KOPT-K1 (cell line): ENCODE results near the gene GPC6.

ENCODE experiments used
- H3K27ac ChIP-seq: fragments of 200-600 bp; sonication (generic); 2 replicates; pipeline ENCODE4 v1.5.1; 2016; ENCODE audit warnings: antibody characterized with exemption, mild to moderate bottlenecking, low read depth, low read length; ENCODE audit not compliant: poor library complexity, severe bottlenecking
- H3K36me3 ChIP-seq: fragments of 200-600 bp; sonication (generic); 2 replicates; pipeline ENCODE4 v1.5.1; 2017; ENCODE audit warnings: antibody characterized with exemption, mild to moderate bottlenecking, low read length, moderate library complexity; ENCODE audit not compliant: insufficient read depth
- H3K9me3 ChIP-seq: fragments of 200-600 bp; sonication (generic); 2 replicates; pipeline ENCODE4 v1.5.1; 2017; ENCODE audit warnings: antibody characterized with exemption, low read length, mild to moderate bottlenecking; ENCODE audit not compliant: insufficient read depth, poor library complexity, severe bottlenecking

GPC6 gene

DNA sequence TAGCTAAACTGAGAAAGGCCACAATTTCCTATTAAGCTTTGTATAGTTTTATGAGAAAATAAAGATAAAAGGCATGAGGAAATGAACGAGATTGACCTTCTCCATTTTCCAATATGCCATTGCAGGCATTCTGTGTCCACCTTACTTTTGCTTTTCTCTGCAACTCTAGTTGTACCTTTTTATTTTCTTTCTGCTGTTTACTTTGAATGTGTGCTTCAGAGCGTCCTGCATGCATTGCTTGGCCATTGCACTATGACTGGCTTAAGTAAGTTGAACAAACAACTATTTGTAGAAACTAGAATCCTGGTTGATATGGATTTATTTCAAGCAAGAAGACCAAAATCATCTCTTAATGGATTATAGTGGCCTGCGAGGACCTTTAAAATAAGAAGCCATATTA lies 510.3 kb downstream of the GPC6 start:
- no peaks in the 10 kb centered on the region for H3K9me3 ChIP-seq
- H3K36me3 ChIP-seq = no peaks in the 10 kb centered on the region
- no peak overlapping the region for H3K27ac ChIP-seq

DNA sequence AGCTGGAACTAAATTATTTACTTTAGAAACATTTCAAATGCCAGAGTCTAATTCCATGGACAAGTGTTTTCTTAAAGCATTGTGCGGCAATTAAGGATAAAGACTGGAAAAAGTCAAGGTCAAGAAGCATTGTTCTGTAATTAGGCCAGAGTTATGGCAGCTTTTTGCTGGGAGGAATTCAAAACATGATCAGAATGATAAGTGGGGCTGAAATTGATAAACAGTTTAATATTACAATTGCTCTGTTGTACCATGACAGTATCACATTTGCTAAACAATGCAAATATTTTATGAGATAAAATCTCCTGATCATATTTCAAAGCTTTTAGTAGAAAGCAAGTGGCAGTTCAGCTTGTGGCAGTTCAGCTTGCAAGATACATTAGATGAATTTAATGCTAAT lies 513.7 kb downstream of the GPC6 start:
- no peaks in the 10 kb centered on the region for H3K9me3 ChIP-seq
- H3K36me3 ChIP-seq = no peaks in the 10 kb centered on the region
- H3K27ac ChIP-seq = no peak overlapping the region

DNA sequence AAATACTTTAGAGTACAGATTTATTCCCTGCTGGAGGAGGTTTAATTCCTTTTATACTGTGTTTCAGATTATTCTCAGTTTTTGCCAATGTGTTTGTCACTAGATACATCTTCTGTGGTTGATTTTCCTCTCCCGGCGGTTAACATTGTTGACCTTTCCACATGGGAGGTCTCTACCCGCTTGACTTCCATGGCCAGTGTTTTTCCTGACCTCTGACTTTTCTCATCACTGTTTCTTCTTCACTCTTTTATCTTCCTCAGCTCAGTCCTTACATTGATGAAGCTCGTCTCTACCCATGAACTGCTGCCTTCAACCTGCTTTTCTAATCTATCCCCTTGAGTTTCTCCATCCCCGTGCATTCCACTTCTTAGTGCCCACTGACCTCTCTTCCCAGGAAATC lies 517.4 kb downstream of the GPC6 start:
- H3K9me3 ChIP-seq = no peaks in the 10 kb centered on the region
- H3K36me3 ChIP-seq = no peaks in the 10 kb centered on the region
- H3K27ac ChIP-seq = no peak overlapping the region

DNA sequence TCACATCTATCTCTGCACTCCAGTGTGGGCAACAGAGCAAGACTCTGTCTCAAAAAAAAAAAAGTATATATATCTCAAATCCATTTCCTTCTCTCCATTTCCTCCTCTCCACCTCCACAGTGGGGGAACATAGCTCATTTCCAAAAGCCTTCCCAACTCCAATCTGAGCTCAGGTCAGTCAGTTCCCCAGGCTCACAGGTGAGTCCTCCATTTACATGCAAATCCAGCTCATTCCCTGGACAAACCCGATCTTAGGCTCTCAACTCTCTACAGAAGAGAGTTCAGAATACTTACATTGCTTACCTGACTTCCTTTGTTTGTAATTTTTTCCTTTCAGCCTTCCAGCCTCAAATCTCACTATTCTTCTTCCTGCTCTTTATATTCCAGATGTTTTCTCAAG lies 518.3 kb downstream of the GPC6 start:
- no peak overlapping the region for H3K27ac ChIP-seq
- H3K36me3 ChIP-seq = no peaks in the 10 kb centered on the region
- no peaks in the 10 kb centered on the region for H3K9me3 ChIP-seq

DNA sequence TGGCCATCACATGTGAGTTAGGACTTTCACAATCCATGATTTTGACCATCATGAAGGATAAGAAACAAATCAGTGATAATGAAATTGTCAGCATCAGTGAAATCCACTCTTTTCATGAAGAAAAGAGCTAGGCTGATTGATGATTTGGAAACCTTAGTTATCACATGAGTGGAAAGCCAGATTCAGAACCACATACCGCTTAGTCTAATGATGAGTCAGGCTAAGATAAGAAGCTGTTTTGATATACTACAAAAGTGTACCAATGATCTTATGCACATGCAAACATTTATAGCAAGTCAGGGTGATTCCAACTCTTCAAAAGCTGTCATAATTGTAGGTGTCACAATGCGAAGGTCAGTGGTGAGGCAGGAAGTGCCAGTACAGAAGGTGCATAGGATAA lies 519.3 kb downstream of the GPC6 start:
- H3K27ac ChIP-seq = no peak overlapping the region
- no peaks in the 10 kb centered on the region for H3K36me3 ChIP-seq
- H3K9me3 ChIP-seq = no peaks in the 10 kb centered on the region

DNA sequence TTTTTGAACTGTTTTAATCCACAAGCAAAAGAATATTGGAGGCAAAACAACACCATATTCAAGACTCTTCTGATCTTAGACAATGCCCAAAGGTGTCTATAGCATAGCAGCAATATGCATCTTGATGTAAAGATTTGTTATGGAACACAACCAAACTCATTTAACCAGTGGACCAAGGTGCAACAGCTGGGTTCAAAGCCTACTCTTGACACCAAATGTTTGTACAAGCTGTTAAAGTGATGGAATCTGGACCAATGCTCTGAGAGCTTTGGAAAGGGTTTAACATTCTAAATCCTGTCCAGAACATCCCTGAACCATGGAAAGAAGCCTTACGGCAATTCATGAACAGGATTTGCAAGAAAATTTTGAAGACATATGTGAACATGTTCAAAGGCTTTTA lies 520.0 kb downstream of the GPC6 start:
- Histone ChIP-seq H3K36me3 (no peaks in the 10 kb centered on the region), H3K27ac (no peak overlapping the region), H3K9me3 (no peaks in the 10 kb centered on the region)

DNA sequence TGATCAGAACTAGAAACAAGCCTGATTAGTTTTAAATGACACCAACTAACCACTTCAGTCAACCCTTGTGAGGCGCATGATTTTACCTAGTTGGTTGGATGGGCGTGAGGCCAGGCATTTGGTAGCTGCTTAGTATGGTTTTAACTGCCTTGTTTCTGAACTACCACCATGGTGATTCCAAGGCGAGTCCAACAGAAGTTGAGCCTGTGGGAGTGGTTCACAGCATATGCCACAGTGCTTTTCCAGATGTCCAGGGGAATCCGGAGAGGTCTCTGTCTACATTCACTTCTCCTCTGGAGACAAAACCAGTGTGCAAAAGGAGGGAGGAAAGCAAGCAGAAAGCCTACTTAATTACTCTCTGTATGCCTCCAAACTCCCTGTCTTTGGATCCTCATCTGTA lies 524.1 kb downstream of the GPC6 start:
- Histone ChIP-seq H3K27ac (no peak overlapping the region), H3K9me3 (no peaks in the 10 kb centered on the region)

DNA sequence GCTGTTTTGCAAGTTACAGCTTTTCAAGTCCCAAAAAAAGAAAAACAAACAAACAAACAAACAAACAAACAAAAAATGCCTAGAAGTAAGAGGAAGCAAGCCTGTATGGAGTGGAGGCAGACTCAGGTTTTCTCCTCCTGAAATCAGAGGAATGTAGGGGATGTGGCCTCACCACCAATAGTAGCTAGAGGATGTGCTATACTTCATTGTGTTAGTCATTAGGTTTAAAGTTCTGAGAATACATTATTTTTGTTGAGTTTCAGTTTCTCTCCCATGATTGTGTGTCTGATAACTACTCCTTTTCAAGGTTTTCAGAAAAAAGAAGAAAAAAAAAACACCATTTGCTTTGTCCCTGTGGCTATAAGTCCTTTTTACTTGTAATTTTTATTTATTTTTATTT lies 524.5 kb downstream of the GPC6 start:
- Histone ChIP-seq H3K9me3 (no peaks in the 10 kb centered on the region), H3K27ac (no peak overlapping the region), H3K36me3 (no peaks in the 10 kb centered on the region)

More for the DNA sequence above, 524.1 kb downstream of the GPC6 start:
- no peaks in the 10 kb centered on the region for H3K36me3 ChIP-seq

DNA sequence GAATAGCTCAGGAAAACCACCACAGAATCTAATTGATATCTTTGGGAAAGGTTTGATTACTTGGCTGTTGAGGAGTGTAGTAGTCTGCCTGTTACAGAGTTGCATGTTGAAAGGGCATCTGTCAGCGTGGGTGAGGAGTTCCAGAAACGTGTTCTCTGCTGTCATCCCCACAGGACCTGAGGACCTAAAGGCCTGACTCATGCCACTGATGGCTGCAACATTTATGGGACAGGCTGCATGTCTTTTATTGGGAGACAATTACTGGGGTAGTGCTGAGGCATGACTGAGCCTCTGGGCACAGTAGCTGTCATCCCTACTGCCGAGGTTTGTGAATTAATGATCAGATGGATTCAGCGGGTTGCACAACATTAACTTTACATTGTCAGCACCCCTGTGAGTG lies 525.9 kb downstream of the GPC6 start:
- Histone ChIP-seq H3K9me3 (no peaks in the 10 kb centered on the region), H3K36me3 (no peaks in the 10 kb centered on the region)

DNA sequence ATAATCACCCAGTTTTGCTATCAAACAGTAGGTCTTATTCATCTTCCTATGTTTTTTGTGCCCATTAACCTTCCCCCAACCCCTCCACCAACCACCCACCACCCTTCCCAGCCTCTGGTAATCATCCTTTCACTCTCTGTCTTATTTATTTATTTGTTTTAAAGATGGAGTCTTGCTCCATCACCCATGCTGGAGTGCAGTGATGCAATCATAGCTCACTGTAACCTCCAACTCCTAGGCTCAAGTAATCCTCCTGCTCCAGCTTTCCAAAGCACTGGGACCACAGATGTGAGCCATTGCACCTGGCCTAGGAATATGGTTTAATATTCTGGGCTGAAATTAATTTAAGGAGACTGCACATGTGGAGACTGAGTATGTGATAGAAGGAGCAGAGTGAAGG lies 527.0 kb downstream of the GPC6 start:
- H3K36me3 ChIP-seq = no peaks in the 10 kb centered on the region
- H3K27ac ChIP-seq = no peak overlapping the region
- no peaks in the 10 kb centered on the region for H3K9me3 ChIP-seq

More for the DNA sequence above, 525.9 kb downstream of the GPC6 start:
- H3K27ac ChIP-seq = no peak overlapping the region

DNA sequence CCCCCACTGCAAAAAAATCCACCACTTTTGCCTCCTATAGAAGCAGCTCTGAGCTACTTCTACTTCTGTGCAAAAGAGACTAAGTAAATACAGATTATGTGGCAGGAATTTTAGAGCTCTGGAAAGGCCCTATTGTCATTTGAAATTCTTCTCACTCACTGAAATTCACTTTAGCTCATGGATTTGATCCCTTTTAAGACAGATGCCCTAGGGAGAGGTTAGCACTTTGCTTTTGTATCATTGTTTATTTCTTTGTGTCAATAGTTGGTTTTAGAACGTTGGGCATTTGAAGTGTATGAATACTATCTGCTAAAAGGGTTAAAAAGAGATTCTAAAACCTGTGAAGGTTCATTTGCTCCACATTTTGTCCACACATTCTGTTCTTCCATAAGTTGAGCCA lies 528.7 kb downstream of the GPC6 start:
- H3K9me3 ChIP-seq = no peaks in the 10 kb centered on the region
- no peak overlapping the region for H3K27ac ChIP-seq
- no peaks in the 10 kb centered on the region for H3K36me3 ChIP-seq

DNA sequence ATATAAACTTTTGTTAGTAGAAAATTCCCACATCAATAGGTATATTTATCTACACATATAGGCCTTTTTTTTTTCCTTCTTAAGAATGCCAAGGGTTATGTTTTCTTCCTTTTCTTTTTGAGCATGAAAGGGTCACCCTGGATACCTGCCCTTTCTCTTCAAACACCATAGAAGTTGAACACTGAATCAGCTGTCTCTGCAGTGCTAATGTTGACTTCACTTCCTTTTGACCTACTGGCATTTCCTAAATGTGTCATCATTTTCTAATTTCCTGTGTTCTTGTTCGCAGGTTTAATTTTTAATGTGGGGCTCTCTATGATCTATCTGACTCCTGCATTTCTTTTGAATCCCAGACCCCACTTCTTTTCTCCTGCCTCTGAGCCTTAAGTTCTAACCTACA lies 532.0 kb downstream of the GPC6 start:
- H3K36me3 ChIP-seq = no peaks in the 10 kb centered on the region
- no peak overlapping the region for H3K27ac ChIP-seq
- no peaks in the 10 kb centered on the region for H3K9me3 ChIP-seq

DNA sequence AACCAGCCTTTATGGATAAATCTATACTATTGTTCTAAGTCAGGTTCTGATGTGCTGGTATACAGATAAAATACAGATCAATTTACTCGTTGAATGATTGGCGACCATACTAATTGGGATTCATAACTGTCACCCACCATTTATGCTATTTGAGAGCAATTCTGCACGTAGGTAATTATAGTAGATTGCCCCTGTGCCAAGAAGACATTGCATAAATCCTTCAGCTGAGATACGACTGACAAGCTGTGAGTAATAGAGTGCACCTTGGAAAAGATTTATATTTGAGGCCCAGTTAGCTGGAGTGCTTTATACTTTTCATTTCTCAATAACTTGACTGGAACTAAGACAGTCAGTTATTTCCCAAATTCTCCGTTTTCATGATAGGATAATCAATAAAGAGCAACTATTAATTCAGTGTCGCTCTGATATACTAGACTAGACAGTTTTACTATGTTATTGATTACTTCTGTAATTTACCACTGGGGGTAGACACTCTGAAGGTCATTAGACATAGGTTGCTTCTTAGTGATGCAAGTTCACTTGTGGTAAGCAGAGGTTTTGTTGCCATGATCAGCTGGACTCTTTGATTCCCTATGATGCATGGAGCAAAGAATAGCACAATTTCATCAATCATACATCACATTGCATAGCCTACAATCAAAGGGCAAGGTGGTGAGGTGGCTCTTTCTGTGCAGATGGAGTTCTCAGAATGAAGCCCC lies 536.3 kb downstream of the GPC6 start:
- Histone ChIP-seq H3K27ac (no peak overlapping the region), H3K9me3 (no peaks in the 10 kb centered on the region), H3K36me3 (no peaks in the 10 kb centered on the region)

DNA sequence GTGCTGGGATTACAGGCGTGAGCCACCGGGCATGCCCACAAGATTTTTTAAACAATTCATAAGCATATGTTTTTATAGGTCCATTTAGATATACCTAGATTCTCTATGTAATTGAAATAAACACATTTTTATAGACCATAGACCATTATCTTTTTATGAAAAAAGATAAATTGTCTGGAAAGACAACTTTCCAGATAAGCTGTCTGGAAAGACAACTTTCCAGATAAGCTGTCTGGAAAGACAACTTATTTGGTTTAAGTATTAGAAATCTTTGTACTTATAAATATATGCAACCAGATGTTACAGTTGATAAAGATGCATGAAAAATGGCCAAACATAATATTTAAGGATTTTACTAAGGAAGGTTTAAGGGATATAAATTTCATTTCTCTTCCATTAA lies 538.5 kb downstream of the GPC6 start:
- H3K36me3 ChIP-seq = no peaks in the 10 kb centered on the region
- H3K9me3 ChIP-seq = no peaks in the 10 kb centered on the region
- H3K27ac ChIP-seq = no peak overlapping the region

DNA sequence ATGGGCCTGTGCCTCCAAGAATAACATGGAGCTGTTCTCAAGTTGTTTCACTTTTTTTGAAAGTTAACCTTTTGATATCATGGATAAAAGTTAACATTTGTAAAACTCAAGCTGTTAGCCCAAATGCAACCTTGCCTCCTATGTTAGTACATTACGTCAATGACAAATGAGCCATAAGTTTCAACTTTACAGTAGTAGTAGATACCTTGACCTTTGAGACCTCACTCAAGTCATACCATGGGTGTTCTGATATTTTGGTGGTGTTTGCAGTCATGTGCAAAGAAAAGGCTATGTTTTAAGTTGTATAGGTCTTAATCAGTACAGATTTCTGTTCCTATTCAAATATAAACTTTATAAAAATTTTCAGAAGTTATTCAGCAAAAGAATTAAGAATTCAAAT lies 539.2 kb downstream of the GPC6 start:
- H3K9me3 ChIP-seq = no peaks in the 10 kb centered on the region
- no peak overlapping the region for H3K27ac ChIP-seq
- no peaks in the 10 kb centered on the region for H3K36me3 ChIP-seq

DNA sequence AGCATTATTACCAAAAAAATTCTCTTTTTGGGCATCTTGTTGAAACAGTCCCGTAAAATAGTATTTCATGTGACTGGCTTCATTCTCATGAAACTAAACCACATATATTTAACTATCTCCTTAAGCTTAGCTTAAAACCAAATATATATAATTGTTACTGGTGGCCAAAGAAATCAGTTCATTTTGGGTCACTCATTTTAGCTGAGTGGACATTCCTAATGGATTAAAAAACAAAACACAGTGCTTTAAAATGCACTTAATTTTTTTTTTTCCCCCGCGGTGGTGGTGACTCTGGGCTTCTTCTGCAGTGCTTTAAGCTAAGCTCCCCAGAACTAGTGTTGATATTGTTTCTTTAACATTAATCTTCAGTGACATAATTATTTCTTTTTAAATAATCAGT lies 540.1 kb downstream of the GPC6 start:
- no peaks in the 10 kb centered on the region for H3K9me3 ChIP-seq
- H3K27ac ChIP-seq = no peak overlapping the region
- H3K36me3 ChIP-seq = no peaks in the 10 kb centered on the region
